Subcutaneous abdominal adipose tissue (tissue), 5 donors: ENCODE measurements around the gene CTTNBP2NL.
"Not testable (repeated sequence)": the region's sequence is repeated elsewhere in the genome, so short reads cannot be mapped to it uniquely, and the experiment has no call there.

Source experiments
- H3K27ac ChIP-seq: one replicate; pipeline ENCODE4 v1.7.0; 2013; ENCODE audit warnings: low read depth, mild to moderate bottlenecking, inconsistent platforms, low read length, moderate library complexity
- H3K27me3 ChIP-seq, 5 donors: one replicate each; pipeline ENCODE4 v1.7.0; 2013; ENCODE audit warnings: low read length in 5 of 5, inconsistent platforms in 1 of 5; ENCODE audit not compliant: control insufficient read depth in 5 of 5, insufficient read depth in 4 of 5
- H3K36me3 ChIP-seq, 5 donors: one replicate each; pipeline ENCODE4 v1.7.0; 2013; ENCODE audit warnings: low read length in 5 of 5; ENCODE audit not compliant: control insufficient read depth in 5 of 5, insufficient read depth in 5 of 5
- H3K4me1 ChIP-seq, 5 donors: one replicate each; pipeline ENCODE4 v1.7.0; 2013; ENCODE audit warnings: low read length in 5 of 5, mild to moderate bottlenecking in 3 of 5, moderate library complexity in 1 of 5; ENCODE audit not compliant: control insufficient read depth in 5 of 5, insufficient read depth in 5 of 5
- H3K4me3 ChIP-seq, 5 donors: one replicate each; pipeline ENCODE4 v1.7.0; 2013; ENCODE audit warnings: low read length in 5 of 5, low read depth in 1 of 5
- H3K9ac ChIP-seq, 5 donors: one replicate each; pipeline ENCODE4 v1.7.0; 2013; ENCODE audit warnings: low read length in 5 of 5, mild to moderate bottlenecking in 4 of 5, moderate library complexity in 3 of 5
- H3K9me3 ChIP-seq, 5 donors: one replicate each; pipeline ENCODE4 v1.7.0; 2013; ENCODE audit warnings: low read length in 5 of 5; ENCODE audit not compliant: control insufficient read depth in 5 of 5
- donor health status: healthy.
- donor health status: healthy.
- donor health status: healthy.
- donor health status: healthy.
- donor health status: healthy.

Gene CTTNBP2NL

GRCh38 chr1:112418099-112418892 is 22.3 kb downstream of the CTTNBP2NL start:
- peaks cover 10 to 29% (median 16%) of the 10 kb centered on the region in 5 donors for H3K36me3 ChIP-seq

GRCh38 chr1:112423207-112423606 is 27.2 kb downstream of the CTTNBP2NL start:
- no peak overlapping the region for H3K27ac ChIP-seq
- no peak overlapping the region for H3K4me3 ChIP-seq
- peaks cover 0 to 2% (median 2%) of the 10 kb centered on the region in 5 donors for H3K4me1 ChIP-seq
- H3K36me3 ChIP-seq: peaks cover 0 to 14% (median 5%) of the 10 kb centered on the region in 5 donors
- H3K9ac ChIP-seq: no peak overlapping the region
- H3K9me3 ChIP-seq: no peaks in the 10 kb centered on the region
- H3K27me3 ChIP-seq: no peaks in the 10 kb centered on the region

More at GRCh38 chr1:112418099-112418892, 22.3 kb downstream of the CTTNBP2NL start:
- Histone ChIP-seq H3K9me3 (no peaks in the 10 kb centered on the region), H3K4me1 (peaks cover 0 to 4% (median 2%) of the 10 kb centered on the region in 5 donors), H3K4me3 (peak overlapping the region in 2 of 5 donors; percentile 52 to 56), H3K27me3 (no peaks in the 10 kb centered on the region), H3K9ac (peak overlapping the region in 2 of 5 donors; percentile 20), H3K27ac (no peak overlapping the region)

GRCh38 chr1:112423666-112424065 is 27.7 kb downstream of the CTTNBP2NL start:
- not testable (repeated sequence) for H3K9me3 ChIP-seq, H3K27me3 ChIP-seq, H3K4me3 ChIP-seq, H3K9ac ChIP-seq, H3K27ac ChIP-seq, H3K4me1 ChIP-seq
- H3K36me3 ChIP-seq: peaks cover 0 to 14% (median 4%) of the 10 kb centered on the region in 5 donors

- H3K9ac ChIP-seq: peak overlapping the region in 1 of 5 donors; percentile 38
- peaks cover 0 to 27% (median 4%) of the 10 kb centered on the region in 5 donors for H3K4me1 ChIP-seq
- H3K9me3 ChIP-seq: no peaks in the 10 kb centered on the region
- peak overlapping the region; percentile 21 for H3K27ac ChIP-seq
- peaks cover 0 to 5% (median 0%) of the 10 kb centered on the region in 5 donors for H3K36me3 ChIP-seq
- H3K27me3 ChIP-seq: no peaks in the 10 kb centered on the region
- no peak overlapping the region for H3K4me3 ChIP-seq
Measured at GRCh38 chr1:112429749-112430148, 33.7 kb downstream of the CTTNBP2NL start.

DNA sequence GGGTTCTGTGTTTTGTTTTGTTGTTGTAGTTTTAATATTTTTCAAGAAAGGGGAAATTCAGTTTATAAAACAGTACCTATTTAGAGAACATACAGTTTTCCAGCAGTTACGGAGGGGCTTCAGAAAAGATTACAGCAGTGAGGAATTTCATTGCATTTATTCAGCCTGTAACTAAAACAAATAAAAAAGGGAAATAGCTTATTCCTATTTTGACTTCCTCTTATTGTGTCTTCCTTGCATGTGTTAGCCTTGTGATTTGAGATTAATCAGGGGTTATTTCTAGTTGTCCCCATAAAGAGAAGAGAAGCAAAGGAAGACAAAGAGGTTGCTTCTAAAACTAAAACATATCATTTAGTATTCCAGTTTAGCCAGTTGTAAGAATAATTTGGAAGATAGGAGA is 35.0 kb downstream of the CTTNBP2NL start:
- Histone ChIP-seq H3K27me3 (no peaks in the 10 kb centered on the region), H3K4me3 (no peak overlapping the region), H3K4me1 (peaks cover 0 to 31% (median 4%) of the 10 kb centered on the region in 5 donors), H3K27ac (peak overlapping the region; percentile 21), H3K9me3 (no peaks in the 10 kb centered on the region), H3K36me3 (no peaks in the 10 kb centered on the region), H3K9ac (no peak overlapping the region)

- H3K27ac ChIP-seq: peak overlapping the region; percentile 7
Measured at GRCh38 chr1:112435448-112435847, 39.4 kb downstream of the CTTNBP2NL start.

DNA sequence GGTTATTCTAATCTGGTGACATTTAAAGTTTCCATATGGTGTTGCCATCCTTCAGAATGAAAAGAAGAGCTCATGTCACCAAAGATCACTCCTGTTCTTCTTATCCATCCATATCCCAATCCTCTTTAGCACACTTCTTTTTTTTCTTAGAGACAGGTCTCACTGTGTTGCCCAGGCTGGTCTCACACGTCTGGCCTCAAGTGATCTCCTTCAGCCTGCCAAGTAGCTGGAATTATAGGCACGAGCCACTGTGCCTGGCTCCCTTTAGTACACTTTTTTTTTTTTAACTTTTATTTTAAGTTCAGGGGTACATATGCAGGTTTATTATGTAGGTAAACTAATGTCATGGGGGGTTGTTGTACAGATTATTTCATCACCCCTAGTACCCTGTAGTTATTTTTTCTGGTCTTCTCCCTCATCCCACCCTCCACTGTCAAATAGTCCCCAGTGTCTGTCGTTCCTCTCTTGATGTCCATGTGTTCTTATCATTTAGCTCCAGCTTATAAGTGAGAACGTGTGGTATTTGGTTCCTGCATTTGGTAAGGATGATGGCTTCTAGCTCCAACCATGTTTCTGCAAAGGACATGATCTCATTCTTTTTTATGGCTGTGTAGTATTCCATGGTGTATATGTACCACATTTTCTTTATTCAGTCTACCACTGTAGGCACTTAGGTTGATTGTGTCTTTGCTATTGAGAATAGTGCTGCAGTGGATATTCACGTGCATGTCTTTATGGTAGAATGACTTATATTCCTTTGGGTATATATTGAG is 40.6 kb downstream of the CTTNBP2NL start:
- peak overlapping the region; percentile 17 for H3K27ac ChIP-seq
- no peak overlapping the region for H3K9ac ChIP-seq
- H3K4me3 ChIP-seq: no peak overlapping the region
- H3K36me3 ChIP-seq: peaks cover 0 to 5% (median 0%) of the 10 kb centered on the region in 5 donors
- no peaks in the 10 kb centered on the region for H3K27me3 ChIP-seq
- peaks cover 0 to 2% (median 0%) of the 10 kb centered on the region in 5 donors for H3K9me3 ChIP-seq
- H3K4me1 ChIP-seq: peaks cover 0 to 33% (median 9%) of the 10 kb centered on the region in 5 donors

More at GRCh38 chr1:112435448-112435847, 39.4 kb downstream of the CTTNBP2NL start:
- Histone ChIP-seq H3K9ac (no peak overlapping the region), H3K36me3 (peaks cover 0 to 5% (median 0%) of the 10 kb centered on the region in 5 donors), H3K4me3 (no peak overlapping the region), H3K27me3 (no peaks in the 10 kb centered on the region), H3K9me3 (peaks cover 0 to 2% (median 0%) of the 10 kb centered on the region in 5 donors), H3K4me1 (peaks cover 2 to 42% (median 9%) of the 10 kb centered on the region in 5 donors)

- H3K36me3 ChIP-seq, H3K9ac ChIP-seq, H3K9me3 ChIP-seq, H3K4me3 ChIP-seq, H3K27me3 ChIP-seq: not testable (repeated sequence)
- peaks cover 0 to 32% (median 9%) of the 10 kb centered on the region in 5 donors for H3K4me1 ChIP-seq
- peak overlapping the region; percentile 69 for H3K27ac ChIP-seq
Measured at GRCh38 chr1:112438156-112438555, 42.1 kb downstream of the CTTNBP2NL start.

DNA sequence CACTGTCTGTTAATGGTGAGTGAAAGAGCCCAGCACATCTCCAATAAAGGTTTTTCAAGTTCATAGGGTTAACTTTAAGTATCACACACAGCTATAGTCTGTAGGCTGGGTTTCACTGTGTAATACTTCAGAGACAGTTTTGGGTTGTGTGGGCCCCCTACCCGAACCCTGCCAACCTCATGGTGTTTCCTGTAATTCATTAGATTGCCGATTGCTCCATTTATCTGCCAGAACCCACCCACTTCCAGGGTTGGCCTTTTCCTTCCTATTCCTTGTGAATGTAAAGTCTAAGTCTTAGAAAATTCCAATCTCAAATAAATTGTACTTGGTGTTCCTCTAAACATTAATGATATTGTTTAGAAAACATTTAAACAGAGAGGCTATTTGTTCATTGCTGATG is 43.6 kb downstream of the CTTNBP2NL start:
- Histone ChIP-seq H3K4me1 (peaks cover 0 to 30% (median 9%) of the 10 kb centered on the region in 5 donors), H3K4me3 (no peak overlapping the region), H3K27ac (peak overlapping the region; percentile 69), H3K9ac (no peak overlapping the region), H3K9me3 (peaks cover 0 to 2% (median 0%) of the 10 kb centered on the region in 5 donors), H3K36me3 (peaks cover 0 to 5% (median 0%) of the 10 kb centered on the region in 5 donors), H3K27me3 (no peaks in the 10 kb centered on the region)
